HFFc6 (cell line): Measurements from ENCODE around the gene PAF1. TPM values are rescaled to one million over a fixed set of nuclear protein-coding genes. Genes with fewer than 3 reads are reported as not detected.

Source experiments
- DNase-seq: peaks from one replicate; pipeline ENCODE4 v3.0.0-alpha.2; 2018
- H3K27ac Mint-ChIP-seq: 2 replicates; pipeline ENCODE4 v1.8.0; 2020; ENCODE audit warnings: mild to moderate bottlenecking, mixed read lengths
- H3K27me3 Mint-ChIP-seq: 2 replicates; pipeline ENCODE4 v1.8.0; 2021; ENCODE audit warnings: mild to moderate bottlenecking, moderate library complexity, mixed read lengths; ENCODE audit not compliant: insufficient read depth
- H3K36me3 Mint-ChIP-seq: 2 replicates; pipeline ENCODE4 v1.8.0; 2021; ENCODE audit warnings: low read depth, mixed read lengths
- H3K4me1 Mint-ChIP-seq: 2 replicates; pipeline ENCODE4 v1.8.0; 2020; ENCODE audit warnings: low read depth, mixed read lengths
- H3K4me3 Mint-ChIP-seq: 2 replicates; pipeline ENCODE4 v1.8.0; 2020; ENCODE audit warnings: mild to moderate bottlenecking, moderate library complexity, mixed read lengths
- H3K9me3 Mint-ChIP-seq: 2 replicates; pipeline ENCODE4 v1.8.0; 2020; ENCODE audit warnings: mild to moderate bottlenecking, mixed read lengths
- total RNA-seq, 6 experiments: library from RNA; stranded (reverse); fragmentation: NEBNext Ultra II Directional; extraction: Animal tissue kit (Norgen Biotek cat#: 25700); gene quantifications; 2 replicates in 1 of 6; 3 replicates in 5 of 6; pipeline ENCODE4 v1.2.3, GENCODE V29; 2021
- TF ChIP-seq, protein P1 (sequence below): fragments of 200-600 bp; sonication (generic); IDR thresholded peaks from 2 replicates; pipeline ENCODE4 v1.5.0; 2021; ENCODE audit warnings: antibody characterized with exemption, mild to moderate bottlenecking

PAF1 gene
- total RNA-seq, 6 experiments from 2014 or later = 46.8 to 70.0 (median 60.6) TPM

DNA sequence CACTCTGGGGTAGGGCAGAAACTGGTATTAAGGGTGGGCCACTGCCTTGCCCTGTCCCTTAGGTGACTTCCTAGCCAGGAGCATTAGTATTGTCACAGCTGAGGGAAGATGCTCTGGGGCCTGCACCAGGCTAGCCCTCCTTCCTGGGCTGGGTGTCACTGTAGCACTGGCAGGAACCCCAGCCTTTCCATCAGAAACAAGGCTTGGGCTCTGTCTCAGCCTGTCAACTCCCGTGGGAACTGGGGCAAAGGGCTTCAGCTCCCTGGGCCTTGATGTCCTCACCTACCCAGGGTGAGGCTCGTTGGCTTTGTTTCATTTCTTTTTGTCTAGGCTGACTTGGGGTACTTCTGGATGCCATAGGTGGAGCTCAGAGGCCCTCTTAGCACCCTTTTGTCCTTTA lies 18.0 kb downstream of the PAF1 start:
- peaks cover 4% of the 10 kb centered on the region for H3K27me3 Mint-ChIP-seq
- DNase-seq = no peak
- peaks cover 47% of the 10 kb centered on the region for H3K36me3 Mint-ChIP-seq
- peaks cover 36% of the 10 kb centered on the region for H3K4me1 Mint-ChIP-seq
- TF ChIP-seq, protein P1, sequence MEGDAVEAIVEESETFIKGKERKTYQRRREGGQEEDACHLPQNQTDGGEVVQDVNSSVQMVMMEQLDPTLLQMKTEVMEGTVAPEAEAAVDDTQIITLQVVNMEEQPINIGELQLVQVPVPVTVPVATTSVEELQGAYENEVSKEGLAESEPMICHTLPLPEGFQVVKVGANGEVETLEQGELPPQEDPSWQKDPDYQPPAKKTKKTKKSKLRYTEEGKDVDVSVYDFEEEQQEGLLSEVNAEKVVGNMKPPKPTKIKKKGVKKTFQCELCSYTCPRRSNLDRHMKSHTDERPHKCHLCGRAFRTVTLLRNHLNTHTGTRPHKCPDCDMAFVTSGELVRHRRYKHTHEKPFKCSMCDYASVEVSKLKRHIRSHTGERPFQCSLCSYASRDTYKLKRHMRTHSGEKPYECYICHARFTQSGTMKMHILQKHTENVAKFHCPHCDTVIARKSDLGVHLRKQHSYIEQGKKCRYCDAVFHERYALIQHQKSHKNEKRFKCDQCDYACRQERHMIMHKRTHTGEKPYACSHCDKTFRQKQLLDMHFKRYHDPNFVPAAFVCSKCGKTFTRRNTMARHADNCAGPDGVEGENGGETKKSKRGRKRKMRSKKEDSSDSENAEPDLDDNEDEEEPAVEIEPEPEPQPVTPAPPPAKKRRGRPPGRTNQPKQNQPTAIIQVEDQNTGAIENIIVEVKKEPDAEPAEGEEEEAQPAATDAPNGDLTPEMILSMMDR = no peak
- H3K4me3 Mint-ChIP-seq = peak overlapping the region; percentile 63
- peak overlapping the region; percentile 98 for H3K27ac Mint-ChIP-seq
- no peaks in the 10 kb centered on the region for H3K9me3 Mint-ChIP-seq

DNA sequence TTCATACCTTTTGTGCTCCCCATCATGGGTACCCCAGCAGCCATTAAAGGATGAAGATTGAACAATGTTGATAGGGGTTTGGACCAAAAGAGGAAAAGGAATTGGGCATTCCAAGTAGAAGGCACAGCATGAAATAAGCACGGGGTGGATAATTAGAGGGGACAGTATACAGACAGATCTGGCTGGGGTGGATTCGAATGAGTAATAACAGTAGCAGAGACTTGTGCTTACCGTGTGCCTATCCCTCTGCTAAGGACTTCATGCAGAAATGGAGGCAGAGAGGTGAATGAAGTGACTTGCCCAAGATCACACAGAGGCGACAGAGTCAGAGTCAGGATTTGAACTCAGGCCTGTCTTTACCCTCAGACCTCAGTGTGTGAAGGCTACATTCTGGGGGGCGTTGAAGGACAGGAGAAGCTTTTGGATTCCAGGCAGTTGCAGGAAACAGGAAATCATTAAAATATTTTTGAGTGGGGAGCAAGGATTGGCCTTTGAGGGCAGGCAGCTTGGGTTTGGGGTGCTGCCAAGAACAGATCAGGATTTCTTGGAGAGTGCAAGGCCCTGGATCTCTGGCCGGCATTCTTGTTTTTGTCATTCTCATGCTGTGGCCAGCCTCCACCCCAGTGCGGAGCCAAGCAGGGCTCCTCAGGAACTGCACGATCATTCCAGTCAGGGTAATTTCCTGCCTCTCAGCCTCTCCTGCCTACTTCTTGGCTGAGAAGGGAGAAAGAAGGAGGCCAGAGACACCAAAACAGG lies 18.7 kb downstream of the PAF1 start:
- peaks cover 47% of the 10 kb centered on the region for H3K36me3 Mint-ChIP-seq
- peaks cover 33% of the 10 kb centered on the region for H3K4me1 Mint-ChIP-seq
- peak overlapping the region; percentile 35 for H3K4me3 Mint-ChIP-seq
- H3K27ac Mint-ChIP-seq = peak overlapping the region; percentile 98
- DNase-seq = peak; percentile 91
- no peaks in the 10 kb centered on the region for H3K9me3 Mint-ChIP-seq
- peaks cover 5% of the 10 kb centered on the region for H3K27me3 Mint-ChIP-seq
- TF ChIP-seq, protein P1 = no peak

DNA sequence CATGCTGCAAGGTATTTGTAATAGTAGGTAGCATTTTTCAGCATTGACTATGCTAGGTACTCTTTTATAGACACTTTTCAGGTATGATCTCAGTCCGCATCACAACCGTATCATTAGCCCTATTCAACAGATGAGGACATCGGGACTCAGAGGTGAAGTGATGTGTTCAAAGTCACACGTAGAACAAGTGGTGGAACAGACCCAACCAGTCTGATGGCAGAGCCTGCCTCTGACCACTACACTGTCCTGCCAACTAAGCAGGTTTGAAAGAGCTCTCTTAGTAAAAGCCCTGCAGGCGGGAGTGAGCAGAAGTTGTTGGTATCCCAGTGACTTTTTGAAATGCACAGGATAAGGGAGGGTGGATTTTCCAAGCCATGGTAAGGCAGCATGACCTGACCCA lies 20.2 kb downstream of the PAF1 start:
- Mint-ChIP-seq H3K9me3 (no peaks in the 10 kb centered on the region), H3K27me3 (peaks cover 7% of the 10 kb centered on the region), H3K4me3 (no peak overlapping the region), H3K27ac (peak overlapping the region; percentile 98), H3K4me1 (peaks cover 33% of the 10 kb centered on the region), H3K36me3 (peaks cover 41% of the 10 kb centered on the region)
- DNase-seq = no peak
- TF ChIP-seq, protein P1 = no peak

DNA sequence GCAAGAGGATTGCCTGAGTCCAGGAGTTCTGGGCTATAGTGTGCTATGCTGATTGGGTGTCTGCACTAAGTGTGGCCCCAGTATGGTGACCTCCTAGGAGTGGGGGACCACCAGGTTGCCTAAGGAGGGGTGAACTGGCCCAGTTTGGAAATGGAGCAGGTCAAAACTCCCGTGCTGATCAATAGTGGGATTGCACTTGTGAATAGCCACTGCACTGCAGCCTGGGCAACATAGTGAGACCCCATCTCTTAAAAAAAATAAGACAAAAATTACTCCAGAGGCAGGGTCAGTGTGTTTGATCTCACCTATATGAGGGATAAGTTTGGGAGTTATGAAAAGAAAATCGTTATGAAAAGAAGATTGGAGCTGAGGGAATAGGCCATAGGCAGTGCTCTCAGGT lies 21.7 kb downstream of the PAF1 start:
- H3K27ac Mint-ChIP-seq = no peak overlapping the region; the same call in 1 of the 2 replicates
- H3K9me3 Mint-ChIP-seq = no peaks in the 10 kb centered on the region
- H3K4me3 Mint-ChIP-seq = no peak overlapping the region
- H3K36me3 Mint-ChIP-seq = peaks cover 41% of the 10 kb centered on the region
- H3K27me3 Mint-ChIP-seq = peaks cover 6% of the 10 kb centered on the region
- peaks cover 40% of the 10 kb centered on the region for H3K4me1 Mint-ChIP-seq
- TF ChIP-seq, protein P1 = no peak
- no peak for DNase-seq

DNA sequence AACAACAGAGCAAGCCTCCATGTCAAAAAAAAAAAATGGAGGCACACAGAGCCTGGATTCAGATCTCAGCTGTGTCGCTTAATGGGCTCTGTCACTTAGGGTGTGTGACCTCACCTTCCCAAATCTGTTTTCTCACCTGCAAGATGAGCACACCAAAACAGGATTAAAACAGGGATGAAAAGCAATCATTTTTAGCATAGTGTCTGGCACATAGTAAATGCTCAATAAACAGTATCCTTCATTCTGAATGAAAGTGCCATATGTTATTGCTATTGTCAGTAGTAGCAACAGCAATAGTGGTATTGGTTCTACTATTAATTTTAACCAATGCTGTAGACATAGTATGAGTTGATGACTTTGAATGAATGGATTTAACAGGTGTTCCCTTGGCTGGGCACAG lies 25.4 kb downstream of the PAF1 start:
- TF ChIP-seq, protein P1 = no peak
- H3K27ac Mint-ChIP-seq = no peak overlapping the region
- peaks cover 3% of the 10 kb centered on the region; the same call in 1 of the 2 replicates for H3K27me3 Mint-ChIP-seq
- no peaks in the 10 kb centered on the region for H3K9me3 Mint-ChIP-seq
- peaks cover 34% of the 10 kb centered on the region for H3K4me1 Mint-ChIP-seq
- H3K4me3 Mint-ChIP-seq = no peak overlapping the region
- peaks cover 31% of the 10 kb centered on the region for H3K36me3 Mint-ChIP-seq
- DNase-seq = no peak
